T-helper 1 cell treated with Interleukin-12 subunit alpha and Interleukin-12 subunit beta and Interleukin-4 antibody, amounts not matched to agents 30 μg/mL and 1 μg/mL, for 36 hours (primary cell): Measurements from ENCODE around the gene HMCN1.
A peak's percentile ranks its signal among the peaks of the same experiment; 100 is the strongest.
"Not testable (repeated sequence)": the region's sequence is repeated elsewhere in the genome, so short reads cannot be mapped to it uniquely, and the experiment has no call there.

ENCODE experiments used
- H3K27ac Mint-ChIP-seq: one replicate; pipeline ENCODE4 v1.8.0; 2021; ENCODE audit warnings: mild to moderate bottlenecking, mixed read lengths
- H3K27me3 Mint-ChIP-seq: one replicate; pipeline ENCODE4 v1.8.0; 2021; ENCODE audit warnings: low read depth, mixed read lengths
- H3K36me3 Mint-ChIP-seq: one replicate; pipeline ENCODE4 v1.8.0; 2021; ENCODE audit warnings: low read depth, mixed read lengths
- H3K4me1 Mint-ChIP-seq: one replicate; pipeline ENCODE4 v1.8.0; 2021; ENCODE audit warnings: low read depth, mixed read lengths
- H3K4me3 Mint-ChIP-seq: one replicate; pipeline ENCODE4 v1.8.0; 2021; ENCODE audit warnings: mild to moderate bottlenecking, moderate library complexity, mixed read lengths
- H3K9me3 Mint-ChIP-seq: one replicate; pipeline ENCODE4 v1.8.0; 2021; ENCODE audit warnings: mixed read lengths

HMCN1 gene

GRCh38 chr1:186152620-186153239, 418.5 kb downstream of the HMCN1 start:
- Mint-ChIP-seq H3K27me3 (peaks cover 14% of the 10 kb centered on the region), H3K4me3 (no peak overlapping the region), H3K9me3 (no peaks in the 10 kb centered on the region), H3K4me1 (no peaks in the 10 kb centered on the region), H3K36me3 (no peaks in the 10 kb centered on the region), H3K27ac (no peak overlapping the region)

DNA sequence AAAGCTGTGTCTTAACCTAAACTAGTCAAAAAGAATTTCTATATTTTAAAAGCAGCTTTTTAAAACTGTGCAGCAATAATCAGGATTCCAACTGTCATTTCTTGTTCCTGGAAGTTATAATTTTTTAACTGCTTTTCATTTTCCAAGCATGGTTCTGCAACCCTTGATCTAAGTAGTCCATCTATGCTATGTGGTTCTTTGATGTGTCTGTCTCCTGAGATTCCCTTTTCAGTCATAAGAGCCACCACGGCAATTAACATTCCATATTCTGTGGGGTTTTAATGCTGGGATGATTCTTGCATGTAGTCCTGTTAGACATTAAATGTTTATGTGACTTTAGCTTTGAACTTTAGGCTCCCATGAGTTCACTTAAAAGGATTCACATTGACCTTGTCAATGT, 420.5 kb downstream of the HMCN1 start:
- peaks cover 11% of the 10 kb centered on the region for H3K27me3 Mint-ChIP-seq
- H3K9me3 Mint-ChIP-seq, result no peaks in the 10 kb centered on the region
- H3K4me1 Mint-ChIP-seq, result no peaks in the 10 kb centered on the region
- no peak overlapping the region for H3K4me3 Mint-ChIP-seq
- H3K36me3 Mint-ChIP-seq, result no peaks in the 10 kb centered on the region
- H3K27ac Mint-ChIP-seq, result no peak overlapping the region

GRCh38 chr1:186155594-186155993, 421.4 kb downstream of the HMCN1 start:
- Mint-ChIP-seq H3K36me3 (no peaks in the 10 kb centered on the region), H3K4me1 (no peaks in the 10 kb centered on the region)

DNA sequence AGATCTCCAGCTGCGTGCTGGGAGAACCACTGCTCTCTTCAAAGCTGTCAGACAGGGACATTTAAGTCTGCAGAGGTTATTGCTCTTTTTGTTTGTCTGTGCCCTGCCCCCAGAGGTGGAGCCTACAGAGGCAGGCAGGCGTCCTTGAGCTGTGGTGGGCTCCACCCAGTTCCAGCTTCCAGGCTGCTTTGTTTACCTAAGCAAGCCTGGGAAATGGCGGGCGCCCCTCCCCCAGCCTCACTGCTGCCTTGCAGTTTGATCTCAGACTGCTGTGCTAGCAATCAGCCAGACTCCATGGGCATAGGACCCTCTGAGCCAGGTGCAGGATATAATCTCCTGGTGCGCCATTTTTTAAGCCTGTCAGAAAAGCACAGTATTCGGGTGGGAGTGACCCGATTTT, 428.7 kb downstream of the HMCN1 start:
- not testable (repeated sequence) for H3K4me1 Mint-ChIP-seq, H3K27me3 Mint-ChIP-seq, H3K36me3 Mint-ChIP-seq, H3K27ac Mint-ChIP-seq, H3K4me3 Mint-ChIP-seq, H3K9me3 Mint-ChIP-seq

More at GRCh38 chr1:186155594-186155993, 421.4 kb downstream of the HMCN1 start:
- H3K9me3 Mint-ChIP-seq, result no peaks in the 10 kb centered on the region
- H3K4me3 Mint-ChIP-seq, result no peak overlapping the region
- peaks cover 11% of the 10 kb centered on the region for H3K27me3 Mint-ChIP-seq
- no peak overlapping the region for H3K27ac Mint-ChIP-seq

- H3K27me3 Mint-ChIP-seq, result peaks cover 13% of the 10 kb centered on the region
- H3K4me3 Mint-ChIP-seq, result no peak overlapping the region
- no peaks in the 10 kb centered on the region for H3K4me1 Mint-ChIP-seq
- no peak overlapping the region for H3K27ac Mint-ChIP-seq
- no peaks in the 10 kb centered on the region for H3K9me3 Mint-ChIP-seq
- H3K36me3 Mint-ChIP-seq, result no peaks in the 10 kb centered on the region
Measured at GRCh38 chr1:186164773-186165172, 430.6 kb downstream of the HMCN1 start.

GRCh38 chr1:186165303-186165702, 431.1 kb downstream of the HMCN1 start:
- H3K36me3 Mint-ChIP-seq, result no peaks in the 10 kb centered on the region
- no peak overlapping the region for H3K27ac Mint-ChIP-seq
- no peaks in the 10 kb centered on the region for H3K4me1 Mint-ChIP-seq

GRCh38 chr1:186167096-186167668, 433.0 kb downstream of the HMCN1 start:
- H3K4me1 Mint-ChIP-seq, result no peaks in the 10 kb centered on the region
- H3K27ac Mint-ChIP-seq, result no peak overlapping the region
- no peak overlapping the region for H3K4me3 Mint-ChIP-seq
- H3K9me3 Mint-ChIP-seq, result no peaks in the 10 kb centered on the region
- peaks cover 23% of the 10 kb centered on the region for H3K27me3 Mint-ChIP-seq
- no peaks in the 10 kb centered on the region for H3K36me3 Mint-ChIP-seq

More at GRCh38 chr1:186165303-186165702, 431.1 kb downstream of the HMCN1 start:
- Mint-ChIP-seq H3K27me3 (peaks cover 16% of the 10 kb centered on the region), H3K4me3 (no peak overlapping the region), H3K9me3 (no peaks in the 10 kb centered on the region)

DNA sequence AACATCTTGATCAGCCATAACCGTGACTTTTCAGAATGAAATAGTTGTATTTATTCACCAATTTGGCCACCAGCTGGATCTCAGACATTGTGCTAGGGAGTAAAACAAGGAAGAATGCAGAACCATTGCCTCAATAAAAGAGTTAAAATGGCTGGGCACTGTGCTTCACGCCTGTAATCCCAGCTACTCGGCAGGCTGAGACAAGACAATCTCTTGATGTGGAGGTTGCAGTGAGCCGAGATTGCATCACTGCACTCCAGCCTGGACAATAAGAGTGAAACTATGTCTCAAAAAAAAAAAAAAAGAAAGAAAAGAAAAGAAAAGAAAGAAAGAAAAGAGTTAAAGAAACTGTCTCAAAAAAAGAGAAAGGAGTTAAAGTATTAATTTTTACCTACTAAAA, 441.4 kb downstream of the HMCN1 start:
- no peaks in the 10 kb centered on the region for H3K9me3 Mint-ChIP-seq
- H3K4me1 Mint-ChIP-seq, result no peaks in the 10 kb centered on the region
- no peak overlapping the region for H3K27ac Mint-ChIP-seq
- H3K4me3 Mint-ChIP-seq, result no peak overlapping the region
- no peaks in the 10 kb centered on the region for H3K36me3 Mint-ChIP-seq
- peaks cover 28% of the 10 kb centered on the region for H3K27me3 Mint-ChIP-seq

DNA sequence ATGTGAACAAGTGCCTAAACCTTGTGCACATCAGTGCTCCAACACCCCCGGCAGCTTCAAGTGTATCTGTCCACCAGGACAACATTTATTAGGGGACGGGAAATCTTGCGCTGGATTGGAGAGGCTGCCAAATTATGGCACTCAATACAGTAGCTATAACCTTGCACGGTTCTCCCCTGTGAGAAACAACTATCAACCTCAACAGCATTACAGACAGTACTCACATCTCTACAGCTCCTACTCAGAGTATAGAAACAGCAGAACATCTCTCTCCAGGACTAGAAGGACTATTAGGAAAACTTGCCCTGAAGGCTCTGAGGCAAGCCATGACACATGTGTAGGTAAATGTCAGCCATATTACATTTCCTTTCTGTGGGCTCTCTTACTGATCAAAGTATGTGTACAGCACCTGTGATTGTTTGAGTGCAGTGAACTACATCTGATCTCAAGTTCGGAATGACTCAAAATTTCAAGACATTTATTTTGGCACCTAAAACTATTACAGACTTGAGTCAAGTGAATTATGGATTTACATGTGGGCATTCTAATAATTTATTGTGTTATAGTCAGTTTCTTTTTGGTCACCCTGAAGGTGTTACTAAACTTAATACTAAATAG, 444.3 kb downstream of the HMCN1 start:
- Mint-ChIP-seq H3K36me3 (no peaks in the 10 kb centered on the region), H3K4me1 (no peaks in the 10 kb centered on the region), H3K4me3 (no peak overlapping the region), H3K27ac (no peak overlapping the region), H3K9me3 (no peaks in the 10 kb centered on the region), H3K27me3 (peaks cover 28% of the 10 kb centered on the region)

DNA sequence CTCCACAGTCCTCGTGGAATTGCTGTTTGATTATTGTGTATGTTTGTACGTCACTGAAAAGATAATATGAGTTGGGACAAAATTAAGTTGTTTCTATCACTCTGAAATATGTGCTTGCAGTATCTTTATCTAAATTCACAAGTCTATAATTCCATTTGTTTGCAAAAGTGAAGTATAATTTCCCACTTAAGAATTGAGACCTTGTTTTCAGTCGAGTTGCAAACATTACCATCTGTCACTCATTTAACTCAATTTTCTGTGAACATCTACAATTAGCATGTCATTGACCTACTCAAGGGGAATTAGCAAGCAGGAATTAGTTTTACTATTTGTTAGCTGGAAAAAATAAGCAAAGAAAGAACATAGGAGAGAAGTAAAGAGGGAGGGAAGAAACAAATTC, 445.0 kb downstream of the HMCN1 start:
- H3K27me3 Mint-ChIP-seq, result peaks cover 21% of the 10 kb centered on the region
- H3K4me3 Mint-ChIP-seq, result no peak overlapping the region
- no peaks in the 10 kb centered on the region for H3K9me3 Mint-ChIP-seq
- no peaks in the 10 kb centered on the region for H3K36me3 Mint-ChIP-seq
- H3K27ac Mint-ChIP-seq, result no peak overlapping the region
- H3K4me1 Mint-ChIP-seq, result peaks cover 4% of the 10 kb centered on the region

GRCh38 chr1:186183219-186183618, 449.0 kb downstream of the HMCN1 start:
- Mint-ChIP-seq H3K27me3 (peaks cover 15% of the 10 kb centered on the region), H3K27ac (no peak overlapping the region), H3K4me1 (peaks cover 11% of the 10 kb centered on the region), H3K4me3 (no peak overlapping the region), H3K36me3 (peaks cover 1% of the 10 kb centered on the region), H3K9me3 (no peaks in the 10 kb centered on the region)

GRCh38 chr1:186183970-186184628, 449.9 kb downstream of the HMCN1 start:
- no peak overlapping the region for H3K27ac Mint-ChIP-seq
- H3K4me3 Mint-ChIP-seq, result no peak overlapping the region
- H3K27me3 Mint-ChIP-seq, result peaks cover 11% of the 10 kb centered on the region
- no peaks in the 10 kb centered on the region for H3K9me3 Mint-ChIP-seq
- peaks cover 15% of the 10 kb centered on the region for H3K4me1 Mint-ChIP-seq
- H3K36me3 Mint-ChIP-seq, result peaks cover 1% of the 10 kb centered on the region

DNA sequence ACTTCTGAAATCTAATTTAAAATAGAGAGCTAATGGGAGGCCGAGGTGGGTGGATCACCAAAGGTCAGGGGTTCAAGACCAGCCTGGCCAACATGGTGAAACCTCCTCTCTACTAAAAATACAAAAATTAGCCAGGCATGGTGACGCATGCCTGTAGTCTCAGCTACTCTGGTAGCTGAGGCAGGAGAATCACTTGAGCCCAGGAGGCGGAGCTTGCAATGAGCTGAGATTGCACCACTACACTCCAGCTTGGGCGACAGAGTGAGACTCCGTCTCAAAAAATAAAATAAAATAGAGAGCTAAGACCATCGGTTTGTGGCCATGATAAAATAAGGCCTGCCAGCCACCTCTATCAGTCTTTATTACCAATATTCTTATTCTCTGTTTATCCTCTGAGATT, 452.1 kb downstream of the HMCN1 start:
- not testable (repeated sequence) for H3K36me3 Mint-ChIP-seq, H3K27ac Mint-ChIP-seq, H3K4me3 Mint-ChIP-seq, H3K9me3 Mint-ChIP-seq, H3K27me3 Mint-ChIP-seq
- peaks cover 15% of the 10 kb centered on the region for H3K4me1 Mint-ChIP-seq

GRCh38 chr1:186187601-186188000, 453.4 kb downstream of the HMCN1 start:
- H3K27me3 Mint-ChIP-seq, result peaks cover 7% of the 10 kb centered on the region
- H3K27ac Mint-ChIP-seq, result peak overlapping the region; percentile 16
- H3K36me3 Mint-ChIP-seq, result peaks cover 1% of the 10 kb centered on the region
- peaks cover 15% of the 10 kb centered on the region for H3K4me1 Mint-ChIP-seq
- H3K9me3 Mint-ChIP-seq, result no peaks in the 10 kb centered on the region
- no peak overlapping the region for H3K4me3 Mint-ChIP-seq

- Mint-ChIP-seq H3K4me3 (no peak overlapping the region), H3K36me3 (peaks cover 1% of the 10 kb centered on the region), H3K27ac (peak overlapping the region; percentile 16), H3K4me1 (peaks cover 15% of the 10 kb centered on the region), H3K27me3 (peaks cover 7% of the 10 kb centered on the region), H3K9me3 (no peaks in the 10 kb centered on the region)
Measured at GRCh38 chr1:186188004-186188539, 453.9 kb downstream of the HMCN1 start.
